Measurements from ENCODE around the gene TOX2. TPM values are rescaled to one million over a fixed set of nuclear protein-coding genes. Genes with fewer than 3 reads are reported as not detected.
A peak's percentile ranks its signal among the peaks of the same experiment; 100 is the strongest.

TOX2 gene
- total RNA-seq, 1 donor from 2014 or later, result not detected

DNA sequence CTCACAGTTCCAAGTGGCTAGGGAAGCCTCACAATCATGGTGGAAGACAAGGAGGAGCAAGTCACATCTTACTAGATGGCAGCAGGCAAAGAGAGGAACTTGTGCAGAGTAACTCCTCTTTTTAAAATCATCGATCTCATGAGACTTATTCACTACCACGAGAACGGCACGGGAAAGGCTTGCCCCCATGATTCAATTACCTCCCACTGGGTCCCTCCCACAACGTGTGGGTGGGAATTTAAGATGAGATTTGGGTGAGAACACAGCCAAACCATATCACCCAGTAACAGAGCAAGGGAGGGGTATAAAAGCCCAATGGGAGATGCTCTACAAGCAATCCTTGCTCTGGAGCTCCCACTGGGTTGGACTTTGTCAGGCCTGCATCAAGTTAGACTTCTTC, 192.0 kb downstream of the TOX2 start:
- no peak overlapping the region for H3K4me3 ChIP-seq (ENCODE audit: low read length in 3 of 3)
- no peaks in the 10 kb centered on the region for H3K27me3 ChIP-seq (ENCODE audit: control insufficient read depth in 3 of 3, insufficient read depth in 3 of 3, low read length in 3 of 3)
- no peak overlapping the region for H3K27ac ChIP-seq (ENCODE audit: low read depth, low read length)
- H3K9me3 ChIP-seq (ENCODE audit: control insufficient read depth in 3 of 3, low read length in 3 of 3), result no peaks in the 10 kb centered on the region
- H3K9ac ChIP-seq (ENCODE audit: low read depth in 1 of 3, low read length in 3 of 3), result no peak overlapping the region
- H3K4me1 ChIP-seq (ENCODE audit: control insufficient read depth in 3 of 3, insufficient read depth in 3 of 3, low read length in 3 of 3), result peaks cover 0 to 20% (median 14%) of the 10 kb centered on the region in 3 donors
- H3K36me3 ChIP-seq (ENCODE audit: control insufficient read depth in 3 of 3, insufficient read depth in 3 of 3, low read length in 3 of 3), result peaks cover 0 to 7% (median 0%) of the 10 kb centered on the region in 3 donors

DNA sequence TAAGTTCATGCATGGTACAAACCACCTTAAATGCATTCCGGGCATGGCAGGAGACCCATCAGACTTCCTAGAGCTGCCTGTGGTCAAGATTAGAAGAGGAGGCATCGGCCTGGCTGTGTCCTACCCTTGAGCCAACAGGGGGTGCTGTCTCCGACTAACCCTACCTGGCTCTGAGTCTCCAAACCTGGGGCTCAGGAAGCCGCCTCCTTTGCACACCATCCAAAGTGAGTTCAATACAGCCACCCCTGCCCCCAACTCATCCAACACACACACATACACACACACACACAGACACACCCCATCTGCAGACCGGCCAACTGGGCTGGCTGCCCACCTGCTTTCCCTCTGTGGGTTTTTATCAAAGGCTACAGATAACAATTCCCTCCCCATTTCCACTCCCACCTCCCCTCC, 195.3 kb downstream of the TOX2 start:
- H3K4me1 ChIP-seq (ENCODE audit: control insufficient read depth in 3 of 3, insufficient read depth in 3 of 3, low read length in 3 of 3), result peaks cover 8 to 32% (median 21%) of the 10 kb centered on the region in 3 donors
- H3K9ac ChIP-seq (ENCODE audit: low read depth in 1 of 3, low read length in 3 of 3), result no peak overlapping the region
- H3K27ac ChIP-seq (ENCODE audit: low read depth, low read length), result no peak overlapping the region
- H3K4me3 ChIP-seq (ENCODE audit: low read length in 3 of 3), result no peak overlapping the region
- no peaks in the 10 kb centered on the region for H3K27me3 ChIP-seq (ENCODE audit: control insufficient read depth in 3 of 3, insufficient read depth in 3 of 3, low read length in 3 of 3)
- peaks cover 14 to 31% (median 25%) of the 10 kb centered on the region in 3 donors for H3K36me3 ChIP-seq (ENCODE audit: control insufficient read depth in 3 of 3, insufficient read depth in 3 of 3, low read length in 3 of 3)
- H3K9me3 ChIP-seq (ENCODE audit: control insufficient read depth in 3 of 3, low read length in 3 of 3), result no peaks in the 10 kb centered on the region

DNA sequence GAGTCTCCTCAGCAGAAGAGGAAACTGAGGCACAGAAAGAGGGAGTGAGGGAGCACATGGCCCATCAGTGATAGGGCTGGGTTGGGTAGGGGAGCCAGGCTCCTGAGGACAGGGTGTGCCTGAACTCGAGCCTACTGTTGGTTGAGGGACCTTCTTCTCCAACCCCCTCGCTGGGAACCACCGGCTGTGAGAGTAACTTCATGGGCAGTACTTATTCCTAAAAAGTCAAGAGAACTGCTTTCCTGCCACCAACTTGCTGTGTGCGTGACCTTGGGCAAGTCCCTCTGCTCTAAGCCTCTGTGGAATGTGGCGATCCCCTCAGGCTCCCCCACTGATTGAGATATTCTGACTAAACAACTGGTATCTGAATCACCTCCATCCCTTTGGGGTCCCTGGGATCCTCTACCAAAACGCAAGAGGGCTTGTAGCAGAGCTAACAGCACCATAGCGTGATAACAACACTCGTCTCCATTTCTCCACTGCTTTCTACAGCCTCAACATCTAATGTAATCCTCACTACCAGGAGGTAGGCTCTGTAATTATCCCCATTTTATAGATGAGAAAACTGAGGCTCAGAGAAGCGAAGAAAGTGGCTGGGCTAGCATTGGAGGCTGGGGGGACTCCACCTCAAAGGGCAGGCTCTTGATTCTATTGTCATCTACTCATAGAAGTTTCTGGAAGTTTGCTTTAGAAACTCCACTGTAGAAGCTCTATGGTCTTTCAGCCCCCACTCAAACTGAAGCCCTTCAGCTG, 196.3 kb downstream of the TOX2 start:
- no peak overlapping the region for H3K27ac ChIP-seq (ENCODE audit: low read depth, low read length)
- H3K4me1 ChIP-seq (ENCODE audit: control insufficient read depth in 3 of 3, insufficient read depth in 3 of 3, low read length in 3 of 3), result peaks cover 8 to 26% (median 12%) of the 10 kb centered on the region in 3 donors
- H3K4me3 ChIP-seq (ENCODE audit: low read length in 3 of 3), result no peak overlapping the region
- peaks cover 18 to 34% (median 33%) of the 10 kb centered on the region in 3 donors for H3K36me3 ChIP-seq (ENCODE audit: control insufficient read depth in 3 of 3, insufficient read depth in 3 of 3, low read length in 3 of 3)
- peaks cover 0 to 2% (median 2%) of the 10 kb centered on the region in 3 donors for H3K27me3 ChIP-seq (ENCODE audit: control insufficient read depth in 3 of 3, insufficient read depth in 3 of 3, low read length in 3 of 3)
- no peaks in the 10 kb centered on the region for H3K9me3 ChIP-seq (ENCODE audit: control insufficient read depth in 3 of 3, low read length in 3 of 3)
- H3K9ac ChIP-seq (ENCODE audit: low read depth in 1 of 3, low read length in 3 of 3), result no peak overlapping the region

DNA sequence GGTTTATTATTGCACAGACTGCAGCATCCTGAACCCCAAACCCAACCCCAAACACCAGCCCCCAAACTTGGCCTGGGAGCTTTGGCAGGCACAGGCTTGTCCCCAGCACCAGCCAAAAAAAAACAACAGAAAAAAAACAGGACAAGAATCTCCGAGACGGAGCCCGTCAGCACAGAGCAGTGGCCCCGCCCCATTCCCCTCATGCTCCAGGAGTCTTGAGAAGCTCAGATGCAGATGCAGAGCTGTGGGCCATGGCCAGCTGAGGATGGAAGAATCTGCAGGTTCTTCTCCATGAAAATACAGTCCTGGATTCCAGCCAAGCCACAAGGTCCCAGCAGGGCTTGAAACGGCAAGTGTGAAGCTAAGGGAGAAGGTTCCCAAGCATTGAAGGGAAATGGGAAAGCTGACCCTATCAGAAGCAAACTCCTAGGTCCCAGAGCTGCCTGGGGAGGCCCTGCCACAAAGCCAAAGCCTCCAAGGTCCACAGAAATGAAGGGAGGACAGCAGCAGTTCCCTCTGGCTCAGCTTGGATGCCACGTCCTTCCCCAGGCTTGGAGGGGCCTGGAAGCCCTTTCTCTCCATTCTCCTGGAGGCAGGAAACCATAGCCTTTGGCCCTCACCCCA, 197.2 kb downstream of the TOX2 start:
- H3K36me3 ChIP-seq (ENCODE audit: control insufficient read depth in 3 of 3, insufficient read depth in 3 of 3, low read length in 3 of 3), result peaks cover 22 to 35% (median 34%) of the 10 kb centered on the region in 3 donors
- no peaks in the 10 kb centered on the region for H3K9me3 ChIP-seq (ENCODE audit: control insufficient read depth in 3 of 3, low read length in 3 of 3)
- H3K27me3 ChIP-seq (ENCODE audit: control insufficient read depth in 3 of 3, insufficient read depth in 3 of 3, low read length in 3 of 3), result peaks cover 0 to 3% (median 2%) of the 10 kb centered on the region in 3 donors

DNA sequence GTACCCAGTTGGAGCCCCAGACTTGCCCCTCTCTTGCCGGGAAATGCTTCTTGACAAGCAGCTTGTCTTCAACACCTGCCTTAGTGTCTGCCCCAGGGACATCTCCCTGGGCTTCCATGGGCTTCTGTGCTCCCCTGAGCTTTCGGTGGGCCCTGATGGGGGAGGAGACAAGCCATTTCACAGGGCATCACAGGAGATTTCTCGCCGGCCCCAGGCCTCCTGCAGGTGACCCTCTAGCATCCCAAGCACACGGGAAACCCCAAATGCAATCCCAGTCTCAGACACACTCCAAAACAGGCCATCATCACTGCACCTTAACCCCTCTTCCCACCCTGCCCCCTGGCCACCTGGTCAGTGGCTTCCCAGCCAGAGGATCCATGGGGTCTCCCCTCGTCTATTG, 197.8 kb downstream of the TOX2 start:
- H3K9ac ChIP-seq (ENCODE audit: low read depth in 1 of 3, low read length in 3 of 3), result peak overlapping the region in 1 of 3 donors; percentile 33
- no peak overlapping the region for H3K27ac ChIP-seq (ENCODE audit: low read depth, low read length)
- no peak overlapping the region for H3K4me3 ChIP-seq (ENCODE audit: low read length in 3 of 3)
- H3K4me1 ChIP-seq (ENCODE audit: control insufficient read depth in 3 of 3, insufficient read depth in 3 of 3, low read length in 3 of 3), result peaks cover 11 to 24% (median 13%) of the 10 kb centered on the region in 3 donors
- H3K27me3 ChIP-seq (ENCODE audit: control insufficient read depth in 3 of 3, insufficient read depth in 3 of 3, low read length in 3 of 3), result peaks cover 0 to 3% (median 2%) of the 10 kb centered on the region in 3 donors
- H3K9me3 ChIP-seq (ENCODE audit: control insufficient read depth in 3 of 3, low read length in 3 of 3), result no peaks in the 10 kb centered on the region
- H3K36me3 ChIP-seq (ENCODE audit: control insufficient read depth in 3 of 3, insufficient read depth in 3 of 3, low read length in 3 of 3), result peaks cover 24 to 38% (median 37%) of the 10 kb centered on the region in 3 donors

More for the DNA sequence above, 197.2 kb downstream of the TOX2 start:
- Histone ChIP-seq H3K4me3 (ENCODE audit: low read length in 3 of 3) (no peak overlapping the region), H3K9ac (ENCODE audit: low read depth in 1 of 3, low read length in 3 of 3) (no peak overlapping the region), H3K27ac (ENCODE audit: low read depth, low read length) (no peak overlapping the region), H3K4me1 (ENCODE audit: control insufficient read depth in 3 of 3, insufficient read depth in 3 of 3, low read length in 3 of 3) (peaks cover 10 to 21% (median 11%) of the 10 kb centered on the region in 3 donors)

DNA sequence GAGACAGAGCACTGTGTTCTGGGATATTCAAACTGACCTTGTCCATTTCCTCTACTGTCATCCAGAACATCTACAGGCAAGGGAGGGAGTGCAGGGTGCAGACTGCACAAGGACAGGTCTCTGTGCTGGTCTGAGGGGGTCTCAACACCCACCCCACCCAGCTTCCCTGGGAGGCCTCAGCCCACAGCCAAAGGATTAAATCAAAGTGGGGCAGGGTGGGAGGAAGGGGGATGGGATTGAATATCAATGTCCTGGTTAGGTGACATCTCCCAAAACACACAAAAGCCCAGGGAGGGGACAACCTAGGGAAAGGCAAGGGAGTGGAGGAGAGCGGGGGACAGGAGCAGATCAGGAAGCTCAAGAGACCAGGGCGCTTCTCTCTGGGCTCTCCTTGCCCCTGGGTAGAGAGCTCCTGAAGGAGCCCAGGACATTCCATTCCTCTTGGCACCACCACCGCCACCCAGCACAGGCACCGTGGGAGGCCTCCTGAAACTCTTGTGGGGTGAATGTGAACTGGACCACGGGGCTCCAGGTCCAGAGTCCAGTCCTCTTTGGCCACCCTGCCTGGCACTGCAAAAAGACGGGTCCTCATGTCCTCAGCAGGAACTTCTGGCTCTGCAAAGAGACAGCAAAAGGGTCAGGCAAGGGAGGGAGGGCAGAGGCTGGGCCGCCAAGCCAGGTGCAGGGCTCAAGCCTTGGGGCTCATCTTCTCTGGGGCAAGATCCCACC, 198.4 kb downstream of the TOX2 start:
- Histone ChIP-seq H3K36me3 (ENCODE audit: control insufficient read depth in 3 of 3, insufficient read depth in 3 of 3, low read length in 3 of 3) (peaks cover 26 to 43% (median 41%) of the 10 kb centered on the region in 3 donors), H3K9me3 (ENCODE audit: control insufficient read depth in 3 of 3, low read length in 3 of 3) (no peaks in the 10 kb centered on the region), H3K4me3 (ENCODE audit: low read length in 3 of 3) (no peak overlapping the region), H3K9ac (ENCODE audit: low read depth in 1 of 3, low read length in 3 of 3) (peak overlapping the region in 1 of 3 donors; percentile 33), H3K27me3 (ENCODE audit: control insufficient read depth in 3 of 3, insufficient read depth in 3 of 3, low read length in 3 of 3) (peaks cover 0 to 3% (median 2%) of the 10 kb centered on the region in 3 donors), H3K4me1 (ENCODE audit: control insufficient read depth in 3 of 3, insufficient read depth in 3 of 3, low read length in 3 of 3) (peaks cover 11 to 26% (median 18%) of the 10 kb centered on the region in 3 donors), H3K27ac (ENCODE audit: low read depth, low read length) (no peak overlapping the region)

DNA sequence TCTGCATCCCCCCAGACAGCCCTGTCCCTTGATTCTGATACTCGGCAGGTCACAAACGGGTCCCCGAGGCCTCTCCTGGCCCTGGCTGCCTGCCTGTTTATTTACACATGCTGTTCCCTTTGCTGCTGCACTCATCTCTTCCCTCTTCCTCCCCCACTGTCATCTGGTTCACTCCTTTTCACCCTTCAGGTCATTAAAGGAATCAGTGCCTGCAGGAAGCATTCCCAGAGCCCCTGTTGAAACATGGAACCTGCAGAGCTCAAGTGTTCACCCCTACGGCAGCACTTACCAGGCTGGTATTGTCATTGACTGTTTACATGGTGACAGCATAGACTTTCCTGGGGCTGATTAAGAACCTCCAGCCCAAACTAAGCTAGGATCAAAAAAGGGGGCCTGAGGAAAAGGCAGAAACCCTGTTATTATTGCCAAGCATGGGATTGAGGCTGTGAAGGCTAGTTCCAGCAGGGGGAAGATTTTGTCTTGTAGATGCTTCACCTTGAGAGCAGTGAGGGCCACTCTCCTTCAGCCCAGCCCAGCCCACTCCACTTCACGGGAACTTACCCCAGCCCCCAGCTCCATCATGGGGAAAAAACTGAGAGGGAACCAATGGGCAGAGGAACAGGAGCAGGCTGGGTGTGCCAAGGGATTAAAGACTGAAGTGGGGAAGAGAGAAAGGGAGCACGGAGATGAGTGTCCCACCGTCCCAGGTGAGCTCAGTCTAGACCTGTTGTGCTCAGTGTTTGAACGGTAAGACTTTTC, 199.1 kb downstream of the TOX2 start:
- H3K9me3 ChIP-seq (ENCODE audit: control insufficient read depth in 3 of 3, low read length in 3 of 3), result no peaks in the 10 kb centered on the region
- H3K9ac ChIP-seq (ENCODE audit: low read depth in 1 of 3, low read length in 3 of 3), result no peak overlapping the region
- peaks cover 0 to 3% (median 2%) of the 10 kb centered on the region in 3 donors for H3K27me3 ChIP-seq (ENCODE audit: control insufficient read depth in 3 of 3, insufficient read depth in 3 of 3, low read length in 3 of 3)
- H3K36me3 ChIP-seq (ENCODE audit: control insufficient read depth in 3 of 3, insufficient read depth in 3 of 3, low read length in 3 of 3), result peaks cover 26 to 48% (median 42%) of the 10 kb centered on the region in 3 donors
- peaks cover 18 to 34% (median 23%) of the 10 kb centered on the region in 3 donors for H3K4me1 ChIP-seq (ENCODE audit: control insufficient read depth in 3 of 3, insufficient read depth in 3 of 3, low read length in 3 of 3)
- H3K4me3 ChIP-seq (ENCODE audit: low read length in 3 of 3), result no peak overlapping the region
- H3K27ac ChIP-seq (ENCODE audit: low read depth, low read length), result no peak overlapping the region

DNA sequence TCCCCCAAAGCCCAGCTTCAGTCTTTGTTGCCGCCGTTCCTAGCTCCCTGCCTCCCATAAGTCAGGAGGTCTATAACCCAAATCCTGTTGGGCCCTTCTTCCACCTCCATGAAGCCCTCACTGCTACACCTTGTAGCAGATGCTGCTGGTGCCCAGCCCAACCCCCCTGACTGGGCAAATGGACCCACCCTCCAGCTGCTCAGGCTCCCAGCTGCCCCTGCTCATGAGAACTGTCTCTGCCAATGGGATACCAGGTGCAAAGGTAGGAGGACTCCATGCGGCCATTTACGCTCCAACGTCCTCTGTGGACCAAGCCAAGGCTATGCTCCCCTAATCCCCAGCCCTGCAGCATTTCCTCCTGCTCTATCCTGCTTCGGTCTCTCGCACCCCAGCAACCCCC, 200.5 kb downstream of the TOX2 start:
- peaks cover 0 to 3% (median 2%) of the 10 kb centered on the region in 3 donors for H3K27me3 ChIP-seq (ENCODE audit: control insufficient read depth in 3 of 3, insufficient read depth in 3 of 3, low read length in 3 of 3)
- no peak overlapping the region for H3K4me3 ChIP-seq (ENCODE audit: low read length in 3 of 3)
- H3K36me3 ChIP-seq (ENCODE audit: control insufficient read depth in 3 of 3, insufficient read depth in 3 of 3, low read length in 3 of 3), result peaks cover 26 to 42% (median 41%) of the 10 kb centered on the region in 3 donors
- H3K27ac ChIP-seq (ENCODE audit: low read depth, low read length), result no peak overlapping the region
- H3K4me1 ChIP-seq (ENCODE audit: control insufficient read depth in 3 of 3, insufficient read depth in 3 of 3, low read length in 3 of 3), result peaks cover 26 to 40% (median 27%) of the 10 kb centered on the region in 3 donors
- no peak overlapping the region for H3K9ac ChIP-seq (ENCODE audit: low read depth in 1 of 3, low read length in 3 of 3)
- no peaks in the 10 kb centered on the region for H3K9me3 ChIP-seq (ENCODE audit: control insufficient read depth in 3 of 3, low read length in 3 of 3)

Measured in skeletal muscle tissue (tissue), 4 donors.